OCI-LY3 (cell line): ENCODE data around the gene SUPV3L1.

Experiments used
- CTCF ChIP-seq: fragments of 200-600, 300-600 bp; sonication (generic); IDR thresholded peaks from 2 replicates; pipeline ENCODE4 v1.5.1; 2014; ENCODE audit warnings: antibody characterized with exemption, low read length, low read depth
- EZH2phosphoT487 ChIP-seq: fragments of 200-600 bp; shearing (Covaris generic); IDR thresholded peaks from 2 replicates; pipeline ENCODE4 v1.6.1; 2018; ENCODE audit warnings: antibody characterized with exemption, mixed run types, low read depth

GRCh38 chr10:69242040-69242851 lies 62.2 kb downstream of the SUPV3L1 start:
- no peak for TF ChIP-seq CTCF
- TF ChIP-seq EZH2phosphoT487 = no peak
